Epidermal melanocyte (primary cell): Measurements from ENCODE around the gene CLIP4.

Experiments
- DNase-seq: peaks from one replicate; pipeline ENCODE4 v3.0.0; 2011; ENCODE audit warnings: low spot score; ENCODE audit not compliant: insufficient read length

The CLIP4 gene

GRCh38 chr2:29187926-29188325 lies 72.7 kb downstream of the CLIP4 start:
- no peak for DNase-seq

GRCh38 chr2:29189052-29189451 lies 73.8 kb downstream of the CLIP4 start:
- DNase-seq: no peak

DNA sequence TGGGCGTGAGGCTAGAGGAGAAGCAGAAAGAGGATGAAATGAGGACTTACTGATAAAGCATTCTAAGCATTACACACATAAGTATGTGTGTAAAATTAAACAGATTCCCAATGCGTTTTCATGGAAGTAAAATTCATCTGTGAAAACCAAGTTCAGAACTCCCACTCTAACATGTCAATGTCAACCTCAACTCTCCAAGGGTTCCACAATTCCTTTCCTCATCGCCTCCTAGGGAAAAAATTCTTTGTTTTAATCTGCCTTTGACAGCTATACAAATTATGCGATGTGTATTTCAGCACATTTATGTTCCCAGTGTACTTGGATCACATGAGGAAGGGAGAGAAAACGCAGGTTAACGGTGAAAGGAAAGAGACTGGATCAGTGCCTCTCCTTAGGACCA lies 76.6 kb downstream of the CLIP4 start:
- no peak for DNase-seq

GRCh38 chr2:29192526-29192925 lies 77.3 kb downstream of the CLIP4 start:
- no peak for DNase-seq

DNA sequence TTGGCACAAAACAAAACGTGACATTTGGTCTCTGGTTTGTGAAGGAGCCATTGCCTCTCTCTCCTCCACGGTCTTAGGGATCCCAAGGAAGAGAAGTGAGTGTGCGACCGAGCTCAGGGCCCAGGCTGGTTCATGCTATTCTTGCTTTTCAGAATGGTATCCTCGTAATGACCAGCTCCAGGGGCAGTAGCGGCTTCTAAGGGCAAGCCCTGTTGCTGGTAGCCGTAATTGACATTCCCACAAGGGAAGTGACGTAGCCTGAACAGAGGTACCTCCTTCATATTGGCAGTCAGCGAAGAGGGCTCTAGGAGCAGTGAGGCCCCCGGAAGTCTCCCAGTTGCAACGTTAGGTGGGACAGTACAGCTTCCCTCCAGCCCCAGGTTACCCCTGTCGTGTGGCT lies 77.9 kb downstream of the CLIP4 start:
- DNase-seq: no peak

DNA sequence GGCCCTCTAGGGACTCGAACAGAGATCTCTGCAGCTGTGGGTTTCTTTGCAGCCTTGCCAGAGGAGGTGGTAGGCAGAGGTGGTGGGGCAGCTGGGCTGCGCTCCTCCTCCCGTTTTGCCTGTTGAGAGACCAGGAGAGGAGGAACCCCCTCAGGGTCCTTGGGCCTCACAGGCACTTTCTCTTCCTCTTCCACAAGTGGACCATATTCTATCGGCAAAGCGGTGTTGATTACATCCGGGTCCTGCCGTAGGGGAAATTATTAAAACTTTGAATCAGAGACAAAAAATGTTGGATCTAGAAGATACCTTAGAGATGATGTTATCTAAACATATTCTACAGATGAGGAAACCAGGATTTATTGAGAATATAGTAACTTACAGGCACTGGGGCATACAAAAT lies 78.5 kb downstream of the CLIP4 start:
- no peak for DNase-seq

GRCh38 chr2:29195796-29196195 lies 80.6 kb downstream of the CLIP4 start:
- DNase-seq: no peak

- no peak for DNase-seq
These were observed 81.9 kb downstream of the CLIP4 start for GRCh38 chr2:29196792-29197788.

DNA sequence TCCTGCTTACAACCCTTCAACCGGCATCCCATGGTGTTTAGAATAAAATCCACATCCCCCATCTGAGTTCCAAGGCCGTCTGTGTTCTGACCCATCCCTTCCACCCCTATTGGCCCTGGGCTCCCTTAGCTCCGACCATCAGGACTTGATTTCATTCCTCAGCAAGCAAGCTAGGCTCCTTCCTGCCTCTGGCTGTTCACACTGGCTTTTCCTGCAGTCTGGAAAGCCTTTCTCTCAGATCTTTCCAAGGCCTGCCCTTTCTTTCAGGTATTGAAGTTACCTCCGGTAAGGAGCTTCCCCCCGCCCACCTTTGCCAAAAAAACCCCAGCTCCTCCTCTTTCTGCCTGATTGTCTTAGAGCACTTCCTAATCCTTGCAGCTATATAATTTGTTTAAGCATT lies 86.8 kb downstream of the CLIP4 start:
- DNase-seq: no peak

DNA sequence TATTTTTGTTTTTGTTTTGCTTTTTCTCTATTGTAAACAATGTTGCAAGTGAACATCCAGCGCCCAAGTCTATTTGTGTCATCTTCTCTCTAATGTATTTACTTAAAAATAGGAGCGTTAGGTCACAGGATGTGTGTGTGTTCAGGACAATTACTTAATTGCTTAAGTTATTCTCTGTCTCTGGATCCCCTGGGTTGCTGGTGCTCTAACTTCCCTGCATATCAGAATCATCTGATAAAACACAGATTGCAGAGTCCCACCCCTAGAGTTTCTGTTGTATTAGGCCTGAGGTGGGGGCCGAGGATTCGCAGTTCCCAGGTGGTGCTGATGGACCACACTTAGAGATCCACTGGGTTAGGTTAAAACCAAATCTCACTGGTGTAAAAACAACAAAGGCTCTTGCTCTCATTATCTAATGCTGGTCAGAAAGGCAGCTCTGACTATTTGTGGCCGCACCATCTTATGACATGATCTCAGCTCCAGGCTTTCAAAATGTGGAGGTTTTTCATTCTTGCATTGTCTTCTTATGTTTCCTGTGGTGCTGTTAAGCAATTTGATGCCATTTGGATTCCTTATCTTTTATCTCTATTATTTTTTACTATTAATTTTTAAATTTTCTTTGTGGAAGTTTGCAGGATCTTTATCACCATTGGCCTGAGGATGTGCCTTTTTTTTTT lies 87.7 kb downstream of the CLIP4 start:
- no peak for DNase-seq

GRCh38 chr2:29206941-29207340 lies 91.7 kb downstream of the CLIP4 start:
- no peak for DNase-seq

DNA sequence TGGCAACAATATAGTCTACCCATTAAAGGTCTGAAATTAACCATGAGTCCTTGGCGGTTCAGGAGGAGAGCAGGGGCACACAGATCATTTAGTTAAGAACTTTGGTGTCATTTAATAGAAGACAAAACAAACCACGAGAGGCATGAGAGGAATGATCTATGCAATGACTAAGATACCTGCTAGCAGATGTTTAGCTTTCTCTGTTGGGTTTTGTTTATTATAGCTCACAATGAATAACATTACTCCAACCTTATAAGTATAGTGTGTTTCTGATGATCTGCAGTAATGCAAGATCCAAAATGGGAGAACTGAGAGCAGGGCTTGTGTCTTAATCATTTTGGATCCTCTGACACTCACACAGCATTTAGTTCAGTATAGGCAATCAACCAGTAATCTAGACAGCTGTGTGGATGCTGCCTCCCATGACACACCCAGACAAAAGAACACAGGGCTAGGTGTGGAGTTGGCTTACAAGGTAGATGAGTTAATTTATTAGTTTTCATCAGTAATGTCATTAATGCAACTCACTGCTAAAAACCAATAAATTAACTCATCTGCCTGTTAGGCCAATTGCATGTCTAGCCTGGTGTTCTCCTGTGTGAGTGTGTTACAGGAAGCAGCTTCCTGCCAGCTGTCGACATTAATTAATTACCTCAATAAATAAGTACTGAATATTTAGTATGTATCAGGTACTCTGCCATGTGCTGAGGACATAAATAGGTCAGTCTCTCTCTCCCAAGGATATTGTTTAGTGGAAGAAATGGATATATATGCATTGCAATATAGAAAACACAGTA lies 92.3 kb downstream of the CLIP4 start:
- no peak for DNase-seq

DNA sequence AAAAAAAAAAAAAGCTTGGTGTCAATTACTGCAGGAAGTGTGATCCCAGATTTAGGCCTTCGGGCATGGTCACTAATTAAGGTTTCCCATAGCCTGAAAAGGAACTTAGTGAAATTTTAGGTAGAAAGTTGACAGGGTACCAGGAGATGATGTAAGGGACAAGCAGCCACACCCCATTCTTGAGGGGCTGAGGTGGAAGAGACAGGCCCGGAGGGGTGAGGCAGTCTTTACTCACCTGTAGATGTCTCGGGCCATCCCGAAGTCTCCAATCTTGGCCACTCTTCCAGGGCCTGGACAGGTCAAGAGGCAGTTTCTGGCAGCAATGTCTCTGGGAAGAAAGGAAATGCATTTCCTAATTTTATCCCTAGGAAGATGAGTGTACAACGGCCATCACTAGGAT lies 94.3 kb downstream of the CLIP4 start:
- DNase-seq: no peak

GRCh38 chr2:29212009-29212408 lies 96.8 kb downstream of the CLIP4 start:
- DNase-seq: no peak

DNA sequence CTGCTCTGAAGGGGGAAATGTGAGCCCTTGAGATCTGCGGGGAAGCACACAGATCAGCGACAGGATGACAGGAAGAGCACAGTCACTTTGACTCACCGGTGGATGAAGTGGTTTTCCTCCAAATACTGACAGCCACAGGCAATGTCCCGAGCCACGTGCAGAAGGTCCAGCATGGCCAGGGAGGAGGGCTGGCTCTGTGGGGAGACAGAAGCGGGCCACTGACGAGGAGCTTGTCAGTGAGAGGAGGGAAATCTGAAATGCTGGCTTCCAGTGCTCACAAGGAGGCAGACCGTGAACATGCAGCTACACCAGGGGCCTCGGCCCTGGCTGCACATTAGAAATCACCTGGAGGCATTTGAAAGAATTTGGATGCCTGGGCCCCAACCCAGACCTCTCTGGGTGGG lies 98.7 kb downstream of the CLIP4 start:
- DNase-seq: no peak

GRCh38 chr2:29215073-29215472 lies 99.9 kb downstream of the CLIP4 start:
- DNase-seq: no peak

DNA sequence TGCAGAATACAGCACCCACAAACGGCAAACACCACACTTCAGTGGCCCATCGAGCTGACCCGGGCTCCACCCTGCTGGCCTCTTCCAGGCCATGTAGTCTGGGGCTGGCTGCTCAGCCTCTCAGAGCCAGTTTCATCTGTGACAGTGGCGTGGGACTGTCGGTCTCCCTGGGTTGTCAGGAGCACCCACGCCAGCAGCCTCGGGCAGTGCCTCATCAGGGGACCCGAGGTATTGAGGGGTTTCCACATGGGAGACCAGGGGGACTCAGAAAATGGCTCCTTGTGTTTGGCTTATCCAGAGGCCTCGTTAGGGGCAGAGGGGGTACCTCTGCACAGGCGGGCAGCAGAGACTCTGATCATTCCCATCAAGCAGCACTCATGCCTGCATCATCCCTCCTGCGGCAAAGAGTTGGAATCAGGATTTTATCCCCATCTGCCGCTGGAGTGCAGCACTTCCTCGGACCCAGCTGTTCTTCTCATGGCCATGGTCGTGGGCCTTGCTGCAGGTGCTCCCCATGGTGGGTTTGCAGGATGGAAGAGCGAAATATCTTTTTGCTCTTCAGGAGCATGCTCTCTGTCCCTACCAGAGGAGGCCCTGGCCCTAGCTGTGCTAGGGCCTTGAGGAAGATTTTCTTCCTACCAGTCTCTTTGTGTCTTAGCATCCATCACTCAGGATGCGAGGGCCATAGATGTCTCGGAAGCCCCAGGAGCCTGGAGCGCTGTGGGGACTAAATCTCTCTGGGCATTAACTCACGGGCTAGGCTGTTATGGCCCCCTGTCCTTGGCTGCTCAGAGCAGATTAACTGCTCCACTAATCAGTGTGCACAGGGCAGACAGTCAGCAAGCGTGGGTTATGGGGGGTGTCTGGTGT lies 100.8 kb downstream of the CLIP4 start:
- DNase-seq: no peak

GRCh38 chr2:29216609-29216909 lies 101.3 kb downstream of the CLIP4 start:
- no peak for DNase-seq

GRCh38 chr2:29218071-29218470 lies 102.9 kb downstream of the CLIP4 start:
- DNase-seq: no peak

DNA sequence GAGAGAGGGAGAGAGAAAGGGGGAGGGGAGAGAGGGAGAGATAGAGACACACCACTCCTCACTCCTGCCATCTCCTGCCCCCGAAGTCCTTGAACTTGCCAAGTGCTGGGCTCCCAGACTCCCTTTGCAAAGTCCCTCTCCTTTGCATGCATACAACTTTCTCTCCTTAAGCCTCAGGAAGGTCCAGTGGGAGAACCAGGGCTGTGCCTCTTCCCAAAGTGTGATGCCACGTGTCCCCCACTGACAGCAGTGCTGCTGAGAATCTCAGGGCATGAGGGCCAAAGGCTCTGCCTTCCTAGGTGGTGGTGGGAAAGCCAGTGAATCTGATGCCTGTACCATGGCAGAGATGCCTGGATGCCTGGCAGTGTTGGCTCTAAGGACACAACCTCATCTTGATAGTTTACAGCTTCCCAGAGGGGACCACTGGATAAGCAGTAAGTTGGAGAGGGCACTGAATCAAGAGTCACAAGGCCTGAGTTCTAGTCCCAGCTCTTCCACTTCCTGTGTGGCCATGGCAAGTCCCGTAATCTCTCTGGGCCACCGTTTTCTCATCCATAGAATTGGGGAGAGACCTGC lies 103.4 kb downstream of the CLIP4 start:
- DNase-seq: no peak

GRCh38 chr2:29219374-29219773 lies 104.2 kb downstream of the CLIP4 start:
- DNase-seq: no peak
